ENCODE results near the gene DNAH6.
A peak's percentile ranks its signal among the peaks of the same experiment; 100 is the strongest.
"Not testable (repeated sequence)": the region's sequence is repeated elsewhere in the genome, so short reads cannot be mapped to it uniquely, and the experiment has no call there.

The DNAH6 gene, protein sequence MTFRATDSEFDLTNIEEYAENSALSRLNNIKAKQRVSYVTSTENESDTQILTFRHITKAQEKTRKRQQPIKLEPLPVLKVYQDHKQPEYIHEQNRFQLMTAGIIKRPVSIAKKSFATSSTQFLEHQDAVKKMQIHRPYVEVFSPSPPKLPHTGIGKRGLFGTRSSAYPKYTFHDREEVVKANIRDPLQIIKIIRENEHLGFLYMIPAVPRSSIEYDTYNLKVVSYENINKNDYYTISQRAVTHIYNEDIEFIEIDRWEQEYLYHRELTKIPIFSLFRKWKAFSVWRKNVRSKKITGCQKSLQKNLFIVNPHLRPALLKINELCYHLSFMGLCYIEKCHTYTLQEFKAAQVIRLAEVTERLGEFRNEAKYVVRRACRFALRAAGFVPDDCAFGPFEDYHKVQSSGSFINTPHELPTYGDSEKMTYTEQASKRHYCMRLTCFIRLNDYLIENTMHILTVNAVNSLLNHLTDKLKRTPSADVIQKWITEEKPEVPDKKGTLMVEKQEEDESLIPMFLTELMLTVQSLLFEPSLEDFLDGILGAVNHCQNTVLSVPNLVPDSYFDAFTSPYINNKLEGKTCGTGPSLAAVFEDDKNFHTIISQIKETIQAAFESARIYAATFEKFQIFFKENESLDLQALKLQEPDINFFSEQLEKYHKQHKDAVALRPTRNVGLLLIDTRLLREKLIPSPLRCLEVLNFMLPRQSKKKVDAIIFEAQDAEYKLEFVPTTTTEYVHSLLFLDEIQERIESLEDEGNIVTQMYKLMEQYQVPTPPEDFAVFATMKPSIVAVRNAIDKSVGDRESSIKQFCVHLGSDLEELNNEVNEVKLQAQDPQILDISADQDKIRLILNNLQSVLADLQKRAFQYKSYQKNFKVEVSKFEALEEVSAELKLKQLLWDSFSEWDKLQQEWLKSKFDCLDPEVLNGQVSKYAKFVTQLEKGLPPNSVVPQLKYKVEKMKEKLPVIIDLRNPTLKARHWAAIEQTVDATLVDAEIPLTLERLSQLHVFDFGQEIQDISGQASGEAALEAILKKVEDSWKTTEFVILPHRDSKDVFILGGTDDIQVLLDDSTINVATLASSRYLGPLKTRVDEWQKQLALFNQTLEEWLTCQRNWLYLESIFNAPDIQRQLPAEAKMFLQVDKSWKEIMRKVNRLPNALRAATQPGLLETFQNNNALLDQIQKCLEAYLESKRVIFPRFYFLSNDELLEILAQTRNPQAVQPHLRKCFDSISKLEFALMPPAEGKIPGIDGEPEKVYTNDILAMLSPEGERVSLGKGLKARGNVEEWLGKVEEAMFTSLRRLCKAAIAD (N-terminal part only)

DNA sequence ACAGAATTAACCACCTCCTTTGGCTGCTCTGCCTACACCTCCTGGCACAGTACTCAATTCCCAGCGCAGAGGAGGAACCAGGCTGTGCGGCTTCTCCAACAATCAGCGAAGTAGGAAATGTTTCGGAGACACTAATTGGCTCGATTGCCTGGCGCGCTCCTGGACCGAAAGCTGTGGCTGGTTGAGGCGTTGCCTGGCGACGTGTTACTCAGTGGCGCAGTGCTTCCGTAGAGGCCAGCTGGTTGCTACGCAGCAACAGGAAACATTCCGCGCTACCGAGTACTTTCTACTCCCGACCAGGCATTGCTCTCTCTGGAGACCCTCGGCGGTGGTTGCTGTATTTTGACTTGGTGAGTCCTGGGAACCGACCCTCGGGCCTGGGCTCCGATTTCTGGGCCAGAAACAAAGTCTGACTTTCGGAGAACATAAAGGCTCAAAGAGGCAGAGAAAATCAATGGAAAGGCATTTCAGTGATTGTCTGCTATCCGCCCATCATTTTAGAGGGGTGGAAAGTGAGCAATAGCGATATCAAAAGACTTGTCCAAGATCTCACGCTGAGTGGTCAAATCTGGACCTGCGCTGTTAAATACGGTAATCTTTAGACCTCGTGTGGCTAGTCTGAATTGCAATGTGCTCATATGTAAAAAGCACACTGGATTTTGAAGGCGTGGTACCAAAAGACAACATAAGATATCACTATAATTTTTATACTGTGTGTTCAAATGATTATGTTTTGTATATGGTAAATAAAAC is at the start of gene DNAH6:
DNAH6 (plus strand) TSS at position 265 of the 753 bp plus-strand sequence. CDS start 1,329 bp downstream, outside the sequence.
- H3K9me3 ChIP-seq (ENCODE audit: control insufficient read depth, insufficient read depth, low read length), result no peaks in the 10 kb centered on the region
- H3K36me3 ChIP-seq (ENCODE audit: control insufficient read depth, insufficient read depth, low read length), result no peaks in the 10 kb centered on the region
- no peaks in the 10 kb centered on the region for H3K4me1 ChIP-seq (ENCODE audit: control insufficient read depth, insufficient read depth, low read length)
- H3K9ac ChIP-seq (ENCODE audit: low read depth, low read length), result no peak within 1 kb of the TSS
- peaks cover 10% of the 10 kb centered on the region for H3K27me3 ChIP-seq (ENCODE audit: control insufficient read depth, insufficient read depth, low read length)
- H3K4me3 ChIP-seq (ENCODE audit: low read depth, low read length), result peak within 1 kb of the TSS; percentile 58

DNA sequence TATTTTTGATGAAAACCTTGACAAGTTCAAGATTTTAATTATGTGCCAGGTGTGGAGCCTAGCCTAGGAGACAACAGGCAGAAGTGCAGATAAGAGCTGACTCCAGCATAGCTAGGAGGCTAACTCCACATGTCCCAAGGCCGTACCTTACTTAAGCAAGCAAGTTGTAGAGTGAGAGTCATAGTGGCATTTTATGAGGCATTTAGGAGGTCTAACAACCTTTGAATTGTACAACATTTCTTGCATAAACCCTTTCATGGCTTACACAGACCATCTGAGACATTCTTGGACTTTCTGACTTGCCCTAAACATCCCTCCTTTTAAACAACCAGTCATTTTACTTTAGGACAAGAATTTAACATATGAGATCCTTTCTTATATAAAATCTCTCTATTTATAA is 48.9 kb upstream of the DNAH6 start:
- Histone ChIP-seq H3K36me3 (ENCODE audit: control insufficient read depth, insufficient read depth, low read length) (no peaks in the 10 kb centered on the region), H3K4me3 (ENCODE audit: low read depth, low read length) (no peak overlapping the region), H3K27me3 (ENCODE audit: control insufficient read depth, insufficient read depth, low read length) (no peaks in the 10 kb centered on the region), H3K4me1 (ENCODE audit: control insufficient read depth, insufficient read depth, low read length) (no peaks in the 10 kb centered on the region), H3K9ac (ENCODE audit: low read depth, low read length) (no peak overlapping the region), H3K9me3 (ENCODE audit: control insufficient read depth, insufficient read depth, low read length) (peaks cover 4% of the 10 kb centered on the region)

DNA sequence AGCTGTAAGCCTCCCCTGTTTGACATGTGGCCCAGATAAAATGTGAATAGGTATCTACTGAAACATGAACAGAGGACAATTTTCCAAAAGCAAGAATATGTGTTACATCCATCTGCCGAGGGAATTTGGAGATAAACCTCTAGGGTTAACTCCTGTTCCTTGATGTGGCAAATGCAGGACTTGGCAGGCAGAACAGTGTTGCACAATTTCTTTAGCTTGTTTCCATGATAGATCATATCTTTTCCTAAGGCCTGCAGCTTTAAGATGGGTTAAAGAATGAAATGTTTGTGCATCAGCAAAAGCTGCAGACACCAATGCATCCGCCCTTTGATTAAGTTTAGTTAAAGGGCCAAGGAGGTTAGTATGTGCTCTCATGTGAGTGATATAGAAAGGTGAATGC is 43.9 kb upstream of the DNAH6 start:
- H3K4me1 ChIP-seq (ENCODE audit: control insufficient read depth, insufficient read depth, low read length); H3K36me3 ChIP-seq (ENCODE audit: control insufficient read depth, insufficient read depth, low read length); H3K9me3 ChIP-seq (ENCODE audit: control insufficient read depth, insufficient read depth, low read length): not testable (repeated sequence)

DNA sequence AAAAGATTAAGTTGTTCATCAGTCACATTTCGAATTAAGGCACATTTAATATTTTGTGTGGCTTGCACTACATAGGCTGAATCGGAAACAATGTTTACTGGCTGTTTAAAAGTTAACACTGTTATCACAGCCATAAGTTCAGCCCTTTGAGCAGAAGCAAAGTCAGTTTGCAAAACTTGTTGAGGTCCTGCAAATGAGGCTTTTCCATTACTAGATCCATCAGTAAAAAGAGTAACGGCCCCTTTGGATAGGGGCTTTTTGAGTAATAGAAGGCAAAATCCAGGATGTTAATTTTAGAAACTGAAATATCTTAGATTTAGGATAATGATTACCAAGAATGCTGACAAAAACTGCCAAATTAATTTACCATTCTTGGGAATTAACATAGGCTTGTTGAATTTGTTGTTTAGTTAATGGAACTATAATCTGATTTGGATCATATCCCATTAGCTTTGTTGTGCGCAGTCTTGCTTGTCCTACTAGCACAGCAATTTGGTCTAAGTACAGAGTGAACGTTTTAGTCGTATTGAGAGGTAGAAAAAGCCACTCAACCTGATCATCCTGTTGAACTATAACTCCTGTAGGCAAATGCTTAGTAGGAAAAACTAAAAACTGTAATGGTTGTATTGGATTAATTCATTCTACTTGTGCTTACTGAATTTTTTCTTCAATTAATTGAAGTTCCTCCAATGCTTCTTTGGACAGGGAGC is 43.3 kb upstream of the DNAH6 start:
- Histone ChIP-seq H3K9ac (ENCODE audit: low read depth, low read length) (no peak overlapping the region), H3K36me3 (ENCODE audit: control insufficient read depth, insufficient read depth, low read length) (no peaks in the 10 kb centered on the region), H3K9me3 (ENCODE audit: control insufficient read depth, insufficient read depth, low read length) (peaks cover 5% of the 10 kb centered on the region), H3K4me1 (ENCODE audit: control insufficient read depth, insufficient read depth, low read length) (no peaks in the 10 kb centered on the region), H3K27me3 (ENCODE audit: control insufficient read depth, insufficient read depth, low read length) (no peaks in the 10 kb centered on the region), H3K4me3 (ENCODE audit: low read depth, low read length) (no peak overlapping the region)

More for the DNA sequence above, 43.9 kb upstream of the DNAH6 start:
- not testable (repeated sequence) for H3K9ac ChIP-seq (ENCODE audit: low read depth, low read length); H3K4me3 ChIP-seq (ENCODE audit: low read depth, low read length); H3K27me3 ChIP-seq (ENCODE audit: control insufficient read depth, insufficient read depth, low read length)

DNA sequence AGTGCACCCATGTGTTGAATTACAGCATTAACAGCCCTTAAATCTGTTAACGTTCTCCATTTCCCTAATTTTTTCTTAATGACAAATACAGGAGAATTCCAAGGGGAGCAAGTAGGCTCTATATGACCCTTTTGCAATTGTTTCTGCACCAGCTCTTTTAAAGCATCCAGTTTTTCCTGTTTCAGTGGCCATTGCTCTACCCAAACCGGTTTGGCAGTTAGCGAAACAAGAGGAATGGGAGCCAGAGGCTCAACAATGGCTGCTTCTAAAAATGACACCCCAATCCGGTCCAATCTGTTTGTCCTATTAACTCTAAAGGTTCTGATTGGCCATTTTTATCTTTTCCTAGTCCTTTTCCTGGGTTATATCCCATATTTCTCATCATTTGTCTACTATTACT is 42.1 kb upstream of the DNAH6 start:
- Histone ChIP-seq H3K27me3 (ENCODE audit: control insufficient read depth, insufficient read depth, low read length) (no peaks in the 10 kb centered on the region), H3K4me1 (ENCODE audit: control insufficient read depth, insufficient read depth, low read length) (no peaks in the 10 kb centered on the region), H3K9ac (ENCODE audit: low read depth, low read length) (no peak overlapping the region), H3K36me3 (ENCODE audit: control insufficient read depth, insufficient read depth, low read length) (no peaks in the 10 kb centered on the region), H3K9me3 (ENCODE audit: control insufficient read depth, insufficient read depth, low read length) (peaks cover 5% of the 10 kb centered on the region), H3K4me3 (ENCODE audit: low read depth, low read length) (no peak overlapping the region)

DNA sequence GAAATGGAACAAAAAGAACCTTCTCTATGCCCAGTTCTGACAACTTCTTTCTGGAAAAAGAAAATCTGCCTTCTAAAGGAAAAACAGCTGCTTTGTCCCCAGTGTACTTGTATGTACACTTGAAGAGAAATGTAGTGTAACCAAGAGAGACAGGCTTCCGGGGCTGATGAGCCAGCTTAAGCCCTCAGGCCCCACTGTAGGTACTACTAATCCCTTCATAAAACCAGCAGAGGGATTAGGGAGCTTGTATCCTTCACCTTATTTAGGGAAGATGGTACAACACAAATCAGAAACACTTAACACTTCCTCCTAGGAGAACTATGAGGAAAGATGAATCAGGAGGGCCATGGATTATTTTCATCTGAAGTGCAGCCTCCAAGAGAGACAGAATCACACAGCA is 38.4 kb upstream of the DNAH6 start:
- no peak overlapping the region for H3K4me3 ChIP-seq (ENCODE audit: low read depth, low read length)
- H3K27me3 ChIP-seq (ENCODE audit: control insufficient read depth, insufficient read depth, low read length), result no peaks in the 10 kb centered on the region
- H3K9me3 ChIP-seq (ENCODE audit: control insufficient read depth, insufficient read depth, low read length), result peaks cover 5% of the 10 kb centered on the region
- no peaks in the 10 kb centered on the region for H3K4me1 ChIP-seq (ENCODE audit: control insufficient read depth, insufficient read depth, low read length)
- no peaks in the 10 kb centered on the region for H3K36me3 ChIP-seq (ENCODE audit: control insufficient read depth, insufficient read depth, low read length)
- no peak overlapping the region for H3K9ac ChIP-seq (ENCODE audit: low read depth, low read length)

DNA sequence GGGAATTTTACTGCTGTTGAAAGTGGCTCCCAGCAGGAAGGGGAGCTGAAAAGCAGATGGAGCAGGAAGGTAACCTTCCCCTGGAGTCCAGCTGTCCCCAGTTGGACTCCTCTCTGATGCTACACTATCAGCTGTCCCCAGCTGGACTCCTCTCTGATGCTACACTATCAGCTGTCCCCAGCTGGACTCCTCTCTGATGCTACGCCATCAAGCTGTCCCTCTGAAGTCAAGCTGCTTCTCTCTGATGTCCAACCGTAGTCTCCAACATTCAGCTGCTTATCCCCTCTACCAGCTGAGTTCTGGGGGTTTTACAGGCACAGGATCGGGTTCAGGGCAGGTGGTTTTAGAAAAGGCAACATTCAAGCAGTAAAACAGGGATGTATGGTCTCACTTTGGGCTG is 37.4 kb upstream of the DNAH6 start:
- Histone ChIP-seq H3K9me3 (ENCODE audit: control insufficient read depth, insufficient read depth, low read length) (peaks cover 5% of the 10 kb centered on the region), H3K27me3 (ENCODE audit: control insufficient read depth, insufficient read depth, low read length) (no peaks in the 10 kb centered on the region), H3K9ac (ENCODE audit: low read depth, low read length) (no peak overlapping the region), H3K4me1 (ENCODE audit: control insufficient read depth, insufficient read depth, low read length) (no peaks in the 10 kb centered on the region), H3K4me3 (ENCODE audit: low read depth, low read length) (no peak overlapping the region), H3K36me3 (ENCODE audit: control insufficient read depth, insufficient read depth, low read length) (no peaks in the 10 kb centered on the region)

DNA sequence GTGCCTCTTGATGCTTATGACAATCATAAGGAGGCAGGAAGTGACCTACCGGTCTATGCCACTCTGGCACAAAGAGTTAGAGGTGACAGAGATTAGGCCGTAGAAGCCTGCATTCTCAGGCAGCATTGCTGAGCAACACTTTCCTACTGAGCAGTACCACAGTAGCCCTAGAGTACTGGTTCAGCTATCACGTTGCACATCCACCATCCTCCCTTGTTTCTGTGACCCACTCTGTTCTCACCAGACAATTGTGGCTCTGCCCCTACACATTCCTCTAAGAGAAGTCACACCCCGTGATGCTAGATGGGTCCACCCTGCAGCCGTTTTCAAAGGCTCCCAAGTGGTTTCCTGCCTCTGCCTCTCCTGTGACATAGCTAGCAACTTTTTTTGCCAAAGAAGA is 34.6 kb upstream of the DNAH6 start:
- no peaks in the 10 kb centered on the region for H3K4me1 ChIP-seq (ENCODE audit: control insufficient read depth, insufficient read depth, low read length)
- H3K9ac ChIP-seq (ENCODE audit: low read depth, low read length), result no peak overlapping the region
- no peaks in the 10 kb centered on the region for H3K36me3 ChIP-seq (ENCODE audit: control insufficient read depth, insufficient read depth, low read length)

DNA sequence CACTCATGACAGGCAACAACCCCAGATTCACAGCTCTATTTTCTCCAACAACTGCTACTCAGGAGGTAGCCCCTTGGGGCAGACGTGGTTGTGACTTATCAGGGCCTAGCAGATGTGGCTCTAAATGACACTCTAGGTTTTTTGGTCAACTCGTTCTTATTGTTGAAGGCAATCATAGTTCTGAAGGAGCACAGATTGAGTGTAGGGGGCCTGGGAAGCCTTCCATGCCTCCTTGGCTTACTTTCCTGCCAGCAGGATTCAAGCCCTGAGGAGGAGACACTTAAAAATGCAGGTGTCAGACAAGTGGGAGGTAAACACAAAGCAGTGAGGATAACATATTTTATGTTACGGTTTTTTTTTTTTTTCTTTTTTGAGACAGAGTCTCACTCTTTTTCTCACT is 33.7 kb upstream of the DNAH6 start:
- no peak overlapping the region for H3K4me3 ChIP-seq (ENCODE audit: low read depth, low read length)
- H3K27me3 ChIP-seq (ENCODE audit: control insufficient read depth, insufficient read depth, low read length), result no peaks in the 10 kb centered on the region

More for the DNA sequence above, 34.6 kb upstream of the DNAH6 start:
- H3K9me3 ChIP-seq (ENCODE audit: control insufficient read depth, insufficient read depth, low read length), result no peaks in the 10 kb centered on the region
- H3K4me3 ChIP-seq (ENCODE audit: low read depth, low read length), result no peak overlapping the region
- no peaks in the 10 kb centered on the region for H3K27me3 ChIP-seq (ENCODE audit: control insufficient read depth, insufficient read depth, low read length)

DNA sequence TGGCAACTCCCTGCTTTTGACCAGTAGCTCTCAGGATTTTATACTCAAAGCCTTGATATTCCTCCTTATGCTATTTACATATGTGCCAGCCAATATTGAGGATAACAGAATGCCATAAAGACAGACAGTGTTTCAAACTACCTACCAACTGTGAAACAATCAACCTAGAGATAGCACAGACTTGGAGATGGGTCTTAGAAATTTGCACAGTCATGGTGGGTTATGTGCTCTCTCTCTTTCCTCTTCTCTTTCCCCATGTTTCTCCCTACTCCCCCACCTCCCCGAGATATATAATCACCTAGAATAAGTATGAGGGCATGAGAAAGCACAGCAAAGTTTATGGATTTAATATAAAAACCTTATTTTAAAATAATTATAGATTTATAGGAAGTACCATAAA is 33.0 kb upstream of the DNAH6 start:
- Histone ChIP-seq H3K9ac (ENCODE audit: low read depth, low read length) (no peak overlapping the region), H3K27me3 (ENCODE audit: control insufficient read depth, insufficient read depth, low read length) (no peaks in the 10 kb centered on the region), H3K4me3 (ENCODE audit: low read depth, low read length) (no peak overlapping the region), H3K9me3 (ENCODE audit: control insufficient read depth, insufficient read depth, low read length) (no peaks in the 10 kb centered on the region), H3K4me1 (ENCODE audit: control insufficient read depth, insufficient read depth, low read length) (no peaks in the 10 kb centered on the region), H3K36me3 (ENCODE audit: control insufficient read depth, insufficient read depth, low read length) (no peaks in the 10 kb centered on the region)

More for the DNA sequence above, 33.7 kb upstream of the DNAH6 start:
- no peaks in the 10 kb centered on the region for H3K9me3 ChIP-seq (ENCODE audit: control insufficient read depth, insufficient read depth, low read length)
- no peaks in the 10 kb centered on the region for H3K36me3 ChIP-seq (ENCODE audit: control insufficient read depth, insufficient read depth, low read length)
- H3K4me1 ChIP-seq (ENCODE audit: control insufficient read depth, insufficient read depth, low read length), result no peaks in the 10 kb centered on the region
- H3K9ac ChIP-seq (ENCODE audit: low read depth, low read length), result no peak overlapping the region
